Calu3 (cell line): ENCODE results near the gene TBXA2R. TPM values are rescaled to one million over a fixed set of nuclear protein-coding genes. Genes with fewer than 3 reads are reported as not detected.

Experiments
- BruUV-seq: library from RNA; stranded (reverse); fragments of 400-500 nt; replicated peaks from 2 replicates; lab custom pipeline; 2021; lab: Mats Ljungman, UMichigan
- CTCF ChIA-PET: fragments of 300-600 bp; sonication (Branson Sonifier 250); formaldehyde crosslinking; loops from one replicate; lab custom pipeline; 2022; ENCODE audit warnings: antibody characterized with exemption; lab: Charles Lee
- DNase-seq: peaks from one replicate; pipeline ENCODE4 v3.0.0; 2022
- H3K27ac Mint-ChIP-seq: one replicate; pipeline ENCODE4 v1.8.0; 2022; ENCODE audit warnings: mixed read lengths; ENCODE audit not compliant: unreplicated experiment
- H3K27me3 Mint-ChIP-seq: one replicate; pipeline ENCODE4 v1.8.0; 2022; ENCODE audit warnings: mixed read lengths; ENCODE audit not compliant: unreplicated experiment
- H3K36me3 Mint-ChIP-seq: one replicate; pipeline ENCODE4 v1.8.0; 2022; ENCODE audit warnings: mild to moderate bottlenecking, moderate library complexity, mixed read lengths; ENCODE audit not compliant: insufficient read depth, unreplicated experiment
- H3K4me1 Mint-ChIP-seq: one replicate; pipeline ENCODE4 v1.8.0; 2022; ENCODE audit warnings: mild to moderate bottlenecking, low read depth, mixed read lengths; ENCODE audit not compliant: unreplicated experiment
- H3K4me3 Mint-ChIP-seq: one replicate; pipeline ENCODE4 v1.8.0; 2022; ENCODE audit warnings: mild to moderate bottlenecking, low read depth, moderate library complexity, mixed read lengths; ENCODE audit not compliant: unreplicated experiment
- H3K9me3 Mint-ChIP-seq: one replicate; pipeline ENCODE4 v1.8.0; 2022; ENCODE audit warnings: low read depth, mixed read lengths; ENCODE audit not compliant: unreplicated experiment
- intact Hi-C: fragments of 100-400 bp; cut with micrococcal nuclease; formaldehyde crosslinking; loops from one replicate; pipeline ENCODE4 v1.10.0; 2022; ENCODE audit not compliant: unreplicated experiment
- total RNA-seq: library from RNA; stranded (reverse); gene quantifications from 2 replicates; pipeline ENCODE4 v1.2.3, GENCODE V29; 2022
- TF ChIP-seq, protein P1 (sequence below): fragments of 200-600 bp; IDR thresholded peaks from one replicate; pipeline ENCODE4 v1.8.0; 2022; ENCODE audit warnings: antibody characterized with exemption; ENCODE audit not compliant: unreplicated experiment

TBXA2R gene
- total RNA-seq, 1 experiment from 2014 or later = 0.24 TPM

- TF ChIP-seq, protein P1, sequence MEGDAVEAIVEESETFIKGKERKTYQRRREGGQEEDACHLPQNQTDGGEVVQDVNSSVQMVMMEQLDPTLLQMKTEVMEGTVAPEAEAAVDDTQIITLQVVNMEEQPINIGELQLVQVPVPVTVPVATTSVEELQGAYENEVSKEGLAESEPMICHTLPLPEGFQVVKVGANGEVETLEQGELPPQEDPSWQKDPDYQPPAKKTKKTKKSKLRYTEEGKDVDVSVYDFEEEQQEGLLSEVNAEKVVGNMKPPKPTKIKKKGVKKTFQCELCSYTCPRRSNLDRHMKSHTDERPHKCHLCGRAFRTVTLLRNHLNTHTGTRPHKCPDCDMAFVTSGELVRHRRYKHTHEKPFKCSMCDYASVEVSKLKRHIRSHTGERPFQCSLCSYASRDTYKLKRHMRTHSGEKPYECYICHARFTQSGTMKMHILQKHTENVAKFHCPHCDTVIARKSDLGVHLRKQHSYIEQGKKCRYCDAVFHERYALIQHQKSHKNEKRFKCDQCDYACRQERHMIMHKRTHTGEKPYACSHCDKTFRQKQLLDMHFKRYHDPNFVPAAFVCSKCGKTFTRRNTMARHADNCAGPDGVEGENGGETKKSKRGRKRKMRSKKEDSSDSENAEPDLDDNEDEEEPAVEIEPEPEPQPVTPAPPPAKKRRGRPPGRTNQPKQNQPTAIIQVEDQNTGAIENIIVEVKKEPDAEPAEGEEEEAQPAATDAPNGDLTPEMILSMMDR = no peak
- Mint-ChIP-seq H3K27me3 (no peaks in the 10 kb centered on the region), H3K4me1 (no peaks in the 10 kb centered on the region), H3K9me3 (no peaks in the 10 kb centered on the region), H3K36me3 (peaks cover 6% of the 10 kb centered on the region), H3K27ac (no peak overlapping the region), H3K4me3 (no peak overlapping the region)
- CTCF ChIA-PET = no interaction called here
- no TSS peak for BruUV-seq
- intact Hi-C loops = no loop called here
- no peak for DNase-seq
Measured at GRCh38 chr19:3644351-3645066, 37.8 kb upstream of the TBXA2R start.

GRCh38 chr19:3643674-3644313 is 37.1 kb upstream of the TBXA2R start:
- Mint-ChIP-seq H3K9me3 (no peaks in the 10 kb centered on the region), H3K27ac (no peak overlapping the region), H3K36me3 (peaks cover 6% of the 10 kb centered on the region), H3K27me3 (no peaks in the 10 kb centered on the region), H3K4me3 (no peak overlapping the region), H3K4me1 (no peaks in the 10 kb centered on the region)
- DNase-seq = no peak
- TF ChIP-seq, protein P1 = no peak
- CTCF ChIA-PET = no interaction called here
- intact Hi-C loops = no loop called here
- no TSS peak for BruUV-seq

- no TSS peak for BruUV-seq
- Mint-ChIP-seq H3K27me3 (no peaks in the 10 kb centered on the region), H3K27ac (no peak overlapping the region), H3K4me3 (no peak overlapping the region), H3K4me1 (no peaks in the 10 kb centered on the region), H3K9me3 (no peaks in the 10 kb centered on the region), H3K36me3 (peaks cover 12% of the 10 kb centered on the region)
- DNase-seq = no peak
- CTCF ChIA-PET = no interaction called here
- TF ChIP-seq, protein P1 = no peak
- intact Hi-C loops = no loop called here
Measured at GRCh38 chr19:3642987-3643673, 36.5 kb upstream of the TBXA2R start.

GRCh38 chr19:3642296-3642695 is 35.6 kb upstream of the TBXA2R start:
- peaks cover 12% of the 10 kb centered on the region for H3K36me3 Mint-ChIP-seq
- no peaks in the 10 kb centered on the region for H3K9me3 Mint-ChIP-seq
- intact Hi-C loops = no loop called here
- no peak overlapping the region for H3K4me3 Mint-ChIP-seq
- no peak overlapping the region for H3K27ac Mint-ChIP-seq
- H3K27me3 Mint-ChIP-seq = no peaks in the 10 kb centered on the region
- TF ChIP-seq, protein P1 = no peak
- H3K4me1 Mint-ChIP-seq = no peaks in the 10 kb centered on the region
- CTCF ChIA-PET = no interaction called here
- no peak for DNase-seq
- no TSS peak for BruUV-seq
